SHP77 treated with DMSO at 0.1 percent for 48 hours (cell line): ENCODE measurements around the gene MAGED2.
"Not testable (repeated sequence)": the region's sequence is repeated elsewhere in the genome, so short reads cannot be mapped to it uniquely, and the experiment has no call there.

Experiments used
- DNase-seq: peaks from one replicate; lab custom pipeline; 2025; lab: John Stamatoyannopoulos, UW

MAGED2 gene

DNA sequence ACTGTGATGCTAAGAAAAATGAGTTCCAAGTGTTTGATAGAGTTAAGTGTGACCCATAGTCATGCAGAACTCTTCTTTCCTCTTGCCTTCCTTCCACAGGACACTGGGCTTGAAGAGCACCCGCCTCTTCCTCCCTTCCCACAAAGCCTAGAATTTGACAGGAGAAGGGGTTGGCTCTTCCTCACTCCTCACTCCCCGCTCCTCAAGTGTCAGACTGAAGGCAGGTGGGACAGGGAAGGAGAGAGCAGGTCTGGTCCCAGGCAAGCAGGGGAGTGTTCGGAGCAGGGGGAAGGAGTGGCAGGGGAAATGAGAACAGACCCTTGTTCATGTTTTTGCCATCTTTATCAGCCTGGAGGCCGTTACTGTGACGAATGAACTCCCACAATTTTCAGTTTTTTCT, 10.7 kb downstream of the MAGED2 start:
- no peak for DNase-seq

DNA sequence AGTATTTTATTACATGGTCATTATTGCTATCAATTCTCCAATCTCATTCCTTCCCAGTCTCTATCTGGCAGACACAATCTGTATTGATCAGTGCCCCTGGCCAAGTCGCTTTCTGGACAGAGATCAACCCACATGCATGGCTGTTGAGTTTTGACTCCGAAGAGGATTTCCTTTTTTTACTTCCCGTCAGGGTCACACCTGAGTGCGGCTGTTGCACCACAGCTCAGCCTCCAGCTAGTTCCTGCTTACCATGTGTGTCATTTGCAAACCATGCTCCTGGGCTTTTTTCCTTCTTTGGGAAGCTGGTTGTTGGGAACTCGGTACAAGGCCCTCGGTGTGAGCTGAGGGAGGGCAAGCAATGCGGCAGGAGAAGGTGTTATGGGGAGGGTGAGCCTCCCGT, 11.7 kb downstream of the MAGED2 start:
- no peak for DNase-seq

DNA sequence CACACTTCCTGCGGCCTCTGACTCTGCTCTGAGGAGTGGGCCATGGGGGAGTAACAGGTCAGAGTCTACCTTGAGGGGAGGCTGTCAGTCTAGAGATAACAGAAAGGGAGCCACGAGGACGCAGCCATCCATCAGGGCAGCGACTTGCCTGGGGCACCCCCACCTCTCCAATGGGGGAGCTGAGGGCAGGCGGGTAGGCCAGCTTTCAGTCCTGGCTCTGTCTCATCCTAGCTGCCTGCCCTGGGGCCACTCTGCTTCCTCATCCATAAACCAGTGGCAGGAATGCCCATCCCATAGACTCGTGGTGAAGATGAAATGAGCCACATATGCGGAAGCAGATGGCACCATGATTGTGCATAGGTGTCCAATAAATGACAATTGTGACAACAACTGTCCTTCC, 13.2 kb downstream of the MAGED2 start:
- DNase-seq: no peak

DNA sequence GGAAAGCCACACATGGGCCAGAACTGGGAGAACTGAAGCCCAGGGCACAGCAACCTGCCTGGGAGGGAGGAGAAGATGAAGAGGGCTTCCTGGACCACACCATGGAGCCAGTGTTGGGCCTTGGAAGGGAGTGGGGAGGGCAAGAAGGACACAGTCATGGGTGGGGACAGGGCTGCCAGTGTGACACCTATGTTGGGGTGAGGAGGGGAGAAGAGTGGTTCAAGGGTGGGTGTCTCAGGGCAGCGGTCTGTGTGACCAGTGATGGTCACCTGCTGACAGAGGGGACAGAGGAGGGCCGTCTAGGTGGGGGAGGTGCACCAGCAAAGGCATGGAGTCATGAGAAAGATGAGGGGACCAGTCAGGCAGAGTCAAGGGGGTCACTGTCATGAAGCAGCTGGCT, 13.8 kb downstream of the MAGED2 start:
- no peak for DNase-seq

- DNase-seq: no peak
Observed at GRCh38 chrX:54824195-54824594, 16.6 kb downstream of the MAGED2 start.

DNA sequence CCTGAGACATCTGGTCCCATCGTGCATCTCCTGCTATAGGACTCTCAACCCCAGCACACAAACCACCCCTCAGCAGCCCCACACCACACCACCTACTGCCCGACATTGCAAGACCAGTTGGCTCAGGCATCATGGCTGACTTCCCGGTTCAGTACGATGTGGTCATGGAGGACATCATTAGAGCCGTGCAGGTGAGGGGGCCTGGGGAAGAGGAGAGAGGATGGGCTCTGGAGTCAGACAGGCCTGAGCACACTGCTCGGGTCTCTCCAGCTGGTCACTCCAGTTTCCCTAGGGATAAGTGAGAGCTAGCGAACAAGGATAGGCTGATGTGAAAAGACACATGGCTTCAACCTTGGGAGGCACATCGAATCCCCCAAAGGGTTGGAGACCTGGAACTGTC, 17.2 kb downstream of the MAGED2 start:
- DNase-seq: no peak

- DNase-seq: no peak
Observed at GRCh38 chrX:54825716-54826438, 18.3 kb downstream of the MAGED2 start.

- DNase-seq: no peak
Observed at GRCh38 chrX:54826598-54826997, 19.1 kb downstream of the MAGED2 start.

DNA sequence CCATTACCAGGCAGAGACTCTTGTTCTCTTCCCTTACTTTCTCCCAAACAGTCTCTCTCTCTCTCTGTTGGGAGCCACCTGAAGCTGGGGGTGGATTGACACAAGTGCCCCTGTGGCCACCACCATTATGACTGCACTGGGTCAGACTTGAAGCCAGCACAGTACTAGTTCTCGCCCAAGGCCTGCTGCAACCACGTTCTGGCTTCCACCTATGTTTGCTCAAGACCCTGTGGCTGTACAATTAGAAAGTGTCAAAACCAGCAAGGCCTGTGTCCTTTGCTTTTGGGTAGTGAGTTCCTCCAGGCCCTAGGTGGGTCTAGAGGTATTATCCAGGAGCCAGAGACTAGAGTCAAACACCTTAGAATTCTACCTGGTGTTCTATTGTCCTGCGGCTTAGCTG, 31.0 kb downstream of the MAGED2 start:
- DNase-seq: no peak

DNA sequence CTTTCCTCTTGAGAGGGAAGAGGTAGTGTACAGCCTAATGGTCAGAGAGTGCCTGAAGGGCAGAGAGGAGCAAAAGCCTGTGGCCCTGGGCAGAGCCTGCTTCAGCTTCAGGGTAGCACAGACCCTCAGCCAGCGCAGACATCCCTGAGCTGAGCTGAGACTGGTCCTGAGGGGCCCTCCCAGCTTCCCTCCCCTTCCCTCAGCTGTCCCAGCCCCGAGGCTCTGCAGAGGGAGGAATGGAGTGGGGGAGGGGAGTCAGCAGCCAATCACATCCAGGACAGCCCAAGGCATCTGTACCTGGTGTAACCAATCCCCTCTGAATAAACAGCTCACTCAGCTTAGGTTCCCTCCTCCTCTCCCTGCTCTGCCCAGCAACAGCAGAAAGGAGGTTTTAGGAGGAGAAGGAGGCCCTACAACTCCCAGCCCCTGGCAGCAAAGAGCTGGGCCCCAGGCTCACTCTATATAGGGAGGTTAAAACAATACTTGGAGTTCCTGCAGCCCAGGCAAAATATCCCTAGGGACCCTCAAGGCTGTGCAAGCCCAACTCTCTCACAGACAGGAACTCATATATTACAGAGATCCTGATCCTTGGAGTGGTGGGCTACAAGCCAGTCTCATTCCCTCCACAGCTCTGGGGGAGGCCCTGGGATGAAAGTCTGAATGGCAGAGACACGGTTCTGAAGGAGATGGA, 33.8 kb downstream of the MAGED2 start:
- DNase-seq: not testable (repeated sequence)

DNA sequence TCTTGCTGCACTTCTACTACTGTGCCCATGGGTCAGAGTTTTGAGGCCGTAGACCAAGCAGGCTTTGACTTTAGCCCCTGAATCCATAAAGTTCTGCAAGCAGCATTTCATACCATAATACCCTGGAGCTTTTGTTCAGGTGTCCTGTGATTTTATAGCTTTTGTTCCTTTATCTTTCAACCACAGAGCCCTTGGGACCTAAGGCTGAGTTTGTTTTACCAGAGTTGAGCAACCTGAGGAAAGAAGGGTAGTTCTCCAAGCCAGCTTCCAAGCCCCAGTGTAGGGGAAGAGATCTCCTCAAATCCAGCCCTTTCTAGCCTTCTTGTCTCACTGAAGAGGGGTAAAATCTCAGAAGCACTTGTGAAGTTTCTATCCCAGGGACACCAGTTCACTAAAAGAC, 35.1 kb downstream of the MAGED2 start:
- no peak for DNase-seq

GRCh38 chrX:54843050-54843449, 35.5 kb downstream of the MAGED2 start:
- DNase-seq: no peak

DNA sequence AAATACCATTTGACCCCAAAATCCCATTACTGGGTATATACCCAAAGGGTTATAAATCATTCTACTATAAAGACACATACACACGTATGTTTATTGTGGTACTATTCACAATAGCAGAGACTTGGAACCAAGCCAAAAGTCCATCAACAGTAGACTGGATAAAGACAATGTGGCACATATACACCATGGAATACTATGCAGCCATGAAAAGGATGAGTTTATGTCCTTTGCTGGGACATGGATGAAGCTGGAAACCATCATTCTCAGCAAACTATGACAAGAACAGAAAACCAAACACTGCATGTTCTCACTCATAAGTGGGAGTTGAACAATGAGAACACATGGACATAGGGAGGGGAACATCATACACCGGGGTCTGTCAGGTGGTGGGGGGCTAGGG, 40.2 kb downstream of the MAGED2 start:
- DNase-seq: not testable (repeated sequence)

DNA sequence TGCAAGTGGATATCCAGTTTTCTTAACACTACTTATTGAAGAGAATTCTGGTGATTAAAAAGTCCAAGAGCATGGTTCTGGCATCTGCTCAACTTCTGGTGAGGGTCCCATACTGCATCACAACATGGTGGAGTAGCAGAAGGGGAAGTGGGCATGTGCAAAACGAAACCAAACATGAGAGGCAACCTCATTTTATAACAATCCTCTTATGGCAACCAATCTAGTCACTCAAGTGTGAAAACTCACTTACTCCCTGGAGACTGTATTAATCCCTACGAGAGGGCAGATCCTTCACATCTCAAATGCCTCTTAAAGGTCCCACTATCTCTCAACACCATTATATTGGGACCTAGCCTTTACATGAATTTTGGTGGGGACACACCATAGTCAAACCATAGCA, 57.7 kb downstream of the MAGED2 start:
- no peak for DNase-seq
